Stimulated activated effector memory CD8-positive, alpha-beta T cell treated with anti-CD3 and anti-CD28 coated beads, Interleukin-12 subunit alpha, Interleukin-12 subunit beta, amount 100 ng/mL, for 72 hours (primary cell): ENCODE data around the gene CCDC137.

Source experiments
- ATAC-seq: fragments of 150-1000 bp; cut with Tn5 transposase; 2 replicates; pipeline ENCODE4 v1.10.0; 2021
- DNase-seq, 2 donors: peaks; one replicate each; pipeline ENCODE4 v3.0.0; 2021 to 2022; ENCODE audit warnings: low spot score in 2 of 2
- H3K27ac Mint-ChIP-seq: one replicate; pipeline ENCODE4 v1.8.0; 2022; ENCODE audit warnings: mild to moderate bottlenecking, mixed read lengths
- H3K36me3 Mint-ChIP-seq: one replicate; pipeline ENCODE4 v1.8.0; 2022; ENCODE audit warnings: mild to moderate bottlenecking, mixed read lengths
- H3K4me1 Mint-ChIP-seq: one replicate; pipeline ENCODE4 v1.8.0; 2022; ENCODE audit warnings: mixed read lengths
- H3K4me3 Mint-ChIP-seq: one replicate; pipeline ENCODE4 v1.8.0; 2022; ENCODE audit warnings: mild to moderate bottlenecking, mixed read lengths
- H3K9me3 Mint-ChIP-seq: one replicate; pipeline ENCODE4 v1.8.0; 2022; ENCODE audit warnings: mixed read lengths

The CCDC137 gene

DNA sequence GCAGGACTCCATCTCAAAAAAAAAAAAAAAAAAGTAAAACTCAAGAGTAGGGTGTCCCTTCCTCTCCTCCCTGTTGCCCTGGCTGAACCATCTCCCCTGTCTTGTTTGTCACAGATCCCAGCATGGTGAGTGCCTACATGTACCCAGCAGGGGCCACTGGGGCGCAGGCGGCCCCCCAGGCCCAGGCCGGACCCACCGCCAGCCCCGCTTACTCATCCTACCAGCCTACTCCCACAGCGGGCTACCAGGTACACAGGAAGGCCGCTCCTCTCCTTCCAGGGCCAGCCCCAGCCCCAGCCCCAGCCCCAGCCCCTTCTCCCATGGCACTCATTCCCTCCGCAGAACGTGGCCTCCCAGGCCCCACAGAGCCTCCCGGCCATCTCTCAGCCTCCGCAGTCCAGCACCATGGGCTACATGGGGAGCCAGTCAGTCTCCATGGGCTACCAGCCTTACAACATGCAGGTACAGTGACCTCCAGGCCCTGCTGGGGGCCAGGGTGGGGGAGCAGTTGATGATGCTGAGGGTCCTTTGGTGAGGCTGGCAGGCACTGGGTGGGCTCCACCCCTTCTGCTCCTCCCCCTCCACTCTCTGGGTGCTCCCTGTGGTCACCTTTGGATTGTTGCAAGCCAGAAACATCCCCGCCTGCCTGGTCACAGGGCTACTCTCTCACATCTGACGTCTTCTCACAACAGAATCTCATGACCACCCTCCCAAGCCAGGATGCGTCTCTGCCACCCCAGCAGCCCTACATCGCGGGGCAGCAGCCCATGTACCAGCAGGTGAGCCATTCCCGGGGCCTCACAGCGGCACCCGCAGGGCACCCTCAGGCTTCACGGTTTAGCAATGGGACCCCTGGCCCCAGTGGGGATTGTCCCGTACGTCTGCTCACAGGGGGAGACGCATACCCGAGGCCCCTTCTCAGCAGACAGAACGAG is 34.1 kb downstream of the CCDC137 start:
- Mint-ChIP-seq H3K4me3 (peak overlapping the region; percentile 94), H3K4me1 (peaks cover 43% of the 10 kb centered on the region), H3K27ac (peak overlapping the region; percentile 73), H3K9me3 (no peaks in the 10 kb centered on the region), H3K36me3 (peaks cover 99% of the 10 kb centered on the region)
- DNase-seq (no peak), ATAC-seq (no peak)

DNA sequence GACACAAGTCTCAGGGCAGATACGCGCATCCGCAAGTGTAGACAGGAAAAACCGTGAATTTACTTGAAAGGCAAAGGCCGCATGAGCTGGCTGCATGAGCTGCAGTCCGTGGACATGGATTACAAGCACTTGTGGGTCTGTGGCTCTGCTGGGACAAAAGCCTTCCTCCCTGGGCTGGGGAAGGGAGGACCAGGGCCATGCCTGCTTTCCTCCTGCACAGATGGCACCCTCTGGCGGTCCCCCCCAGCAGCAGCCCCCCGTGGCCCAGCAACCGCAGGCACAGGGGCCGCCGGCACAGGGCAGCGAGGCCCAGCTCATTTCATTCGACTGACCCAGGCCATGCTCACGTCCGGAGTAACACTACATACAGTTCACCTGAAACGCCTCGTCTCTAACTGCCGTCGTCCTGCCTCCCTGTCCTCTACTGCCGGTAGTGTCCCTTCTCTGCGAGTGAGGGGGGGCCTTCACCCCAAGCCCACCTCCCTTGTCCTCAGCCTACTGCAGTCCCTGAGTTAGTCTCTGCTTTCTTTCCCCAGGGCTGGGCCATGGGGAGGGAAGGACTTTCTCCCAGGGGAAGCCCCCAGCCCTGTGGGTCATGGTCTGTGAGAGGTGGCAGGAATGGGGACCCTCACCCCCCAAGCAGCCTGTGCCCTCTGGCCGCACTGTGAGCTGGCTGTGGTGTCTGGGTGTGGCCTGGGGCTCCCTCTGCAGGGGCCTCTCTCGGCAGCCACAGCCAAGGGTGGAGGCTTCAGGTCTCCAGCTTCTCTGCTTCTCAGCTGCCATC is 34.9 kb downstream of the CCDC137 start:
- Mint-ChIP-seq H3K4me3 (peak overlapping the region; percentile 94), H3K9me3 (no peaks in the 10 kb centered on the region), H3K36me3 (peaks cover 99% of the 10 kb centered on the region), H3K4me1 (peaks cover 51% of the 10 kb centered on the region), H3K27ac (peak overlapping the region; percentile 99)
- DNase-seq = no peak
- peak; percentile 24 for ATAC-seq

GRCh38 chr17:81702934-81703746 is 36.6 kb downstream of the CCDC137 start, which contains the start of gene MRPL12:
MRPL12 (plus strand) TSS chr17:81703367; CDS start chr17:81703502, 135 bp downstream.
- H3K36me3 Mint-ChIP-seq = peaks cover 97% of the 10 kb centered on the region
- H3K4me1 Mint-ChIP-seq = peaks cover 48% of the 10 kb centered on the region
- H3K4me3 Mint-ChIP-seq = peak within 1 kb of the TSS; percentile 94
- ATAC-seq (peak; percentile 91), DNase-seq (peak; percentile 84 to 95)
- no peaks in the 10 kb centered on the region for H3K9me3 Mint-ChIP-seq
- H3K27ac Mint-ChIP-seq = peak within 1 kb of the TSS; percentile 99

DNA sequence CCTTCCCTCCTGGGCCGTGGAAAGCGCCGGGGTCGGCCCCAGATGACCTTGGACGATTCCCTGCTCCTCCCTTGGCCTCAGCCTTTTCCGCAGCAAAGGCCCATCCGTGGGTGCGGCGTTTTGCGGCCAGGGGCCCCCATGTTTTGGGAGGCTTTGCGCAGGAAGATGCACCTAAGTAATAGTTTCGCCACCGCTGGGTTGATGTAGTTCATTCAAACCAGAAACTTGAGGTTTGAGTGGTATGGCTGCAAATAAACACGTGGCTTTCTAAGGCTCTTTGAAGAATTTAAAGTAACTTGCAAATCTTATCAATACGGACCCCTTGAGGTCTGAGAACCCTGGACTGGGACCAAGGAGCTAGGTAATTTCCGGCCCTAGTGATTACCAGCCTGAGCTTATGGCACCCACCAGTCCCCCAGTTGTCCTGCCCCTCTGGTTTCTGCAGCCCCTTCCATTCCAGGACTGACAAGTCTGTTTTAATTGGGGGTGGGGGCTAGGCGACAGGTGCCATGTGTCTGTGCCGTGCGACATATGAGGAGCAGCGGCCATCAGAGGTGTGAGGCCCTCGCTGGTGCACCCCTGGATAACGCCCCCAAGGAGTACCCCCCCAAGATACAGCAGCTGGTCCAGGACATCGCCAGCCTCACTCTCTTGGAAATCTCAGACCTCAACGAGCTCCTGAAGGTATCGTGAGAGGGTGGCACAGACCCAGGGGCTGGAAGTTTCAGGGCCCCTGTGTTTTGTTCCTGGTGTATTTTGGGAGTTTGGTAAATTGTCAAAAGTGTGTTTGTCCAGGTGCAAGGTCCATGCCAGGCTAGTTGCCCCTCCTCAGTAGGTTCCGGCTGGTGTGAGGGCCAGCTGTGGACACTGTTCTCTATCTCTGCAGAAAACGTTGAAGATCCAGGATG is 37.5 kb downstream of the CCDC137 start:
- Mint-ChIP-seq H3K36me3 (peaks cover 89% of the 10 kb centered on the region), H3K4me1 (peaks cover 48% of the 10 kb centered on the region), H3K4me3 (peak overlapping the region; percentile 94), H3K27ac (peak overlapping the region; percentile 99), H3K9me3 (no peaks in the 10 kb centered on the region)
- DNase-seq (no peak), ATAC-seq (no peak)

DNA sequence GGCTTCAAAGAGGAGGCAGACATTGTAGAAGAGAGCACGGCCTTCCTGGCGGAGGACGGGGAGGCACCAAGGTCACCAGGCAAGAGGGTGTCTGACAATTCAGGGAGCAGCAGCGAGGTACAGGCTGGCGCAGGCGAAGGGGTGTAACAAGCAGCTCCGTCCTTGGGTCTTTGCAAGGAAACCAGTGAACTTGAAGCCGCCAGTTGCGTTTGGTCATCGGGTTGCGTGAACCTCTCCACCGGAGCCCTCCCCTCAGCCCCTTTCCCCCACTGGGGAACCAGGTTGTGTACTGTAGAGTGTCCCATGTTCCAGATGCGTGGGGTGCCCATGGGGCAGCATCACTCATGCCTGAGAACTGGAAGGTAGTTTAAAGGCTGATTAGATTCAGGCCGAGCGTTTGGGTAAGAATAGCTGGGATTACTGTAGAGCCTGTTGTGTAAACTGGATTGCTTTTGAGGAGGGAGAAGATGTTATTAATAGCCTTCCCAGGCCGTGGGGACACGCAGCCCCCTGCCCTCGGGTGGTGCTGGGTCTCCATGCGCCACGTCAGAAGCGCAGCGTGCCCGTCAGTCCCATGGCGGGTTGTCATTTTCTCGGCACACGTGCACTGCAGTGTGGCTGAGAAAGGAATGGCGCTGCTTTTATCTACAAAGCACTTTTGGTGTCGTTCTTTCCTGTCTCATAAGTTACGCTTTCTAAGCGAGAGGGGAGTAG is 39.1 kb downstream of the CCDC137 start:
- Mint-ChIP-seq H3K36me3 (peaks cover 78% of the 10 kb centered on the region), H3K4me3 (no peak overlapping the region), H3K4me1 (peaks cover 53% of the 10 kb centered on the region), H3K27ac (peak overlapping the region; percentile 23), H3K9me3 (no peaks in the 10 kb centered on the region)
- DNase-seq = no peak
- no peak for ATAC-seq

DNA sequence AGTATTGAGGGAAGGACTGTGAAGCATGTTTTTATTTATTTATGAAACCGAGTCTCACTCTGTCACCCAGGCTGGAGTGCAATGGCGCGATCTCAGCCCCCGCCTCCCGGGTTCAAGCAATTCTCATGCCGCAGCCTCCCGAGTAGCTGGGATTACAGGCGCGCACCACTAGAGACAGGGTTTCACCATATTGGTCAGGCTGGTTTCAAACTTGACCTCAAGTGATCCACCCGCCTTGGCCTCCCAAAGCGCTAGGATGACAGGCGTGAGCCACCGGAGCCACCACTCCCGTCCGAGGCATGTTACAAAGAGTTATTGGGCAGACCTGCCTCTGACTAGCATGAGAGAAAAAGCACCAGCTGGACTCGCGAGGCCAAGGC is 39.7 kb downstream of the CCDC137 start:
- no peak for DNase-seq
- Mint-ChIP-seq H3K4me1 (peaks cover 52% of the 10 kb centered on the region), H3K36me3 (peaks cover 78% of the 10 kb centered on the region), H3K4me3 (no peak overlapping the region), H3K9me3 (no peaks in the 10 kb centered on the region), H3K27ac (no peak overlapping the region)
- ATAC-seq = no peak

DNA sequence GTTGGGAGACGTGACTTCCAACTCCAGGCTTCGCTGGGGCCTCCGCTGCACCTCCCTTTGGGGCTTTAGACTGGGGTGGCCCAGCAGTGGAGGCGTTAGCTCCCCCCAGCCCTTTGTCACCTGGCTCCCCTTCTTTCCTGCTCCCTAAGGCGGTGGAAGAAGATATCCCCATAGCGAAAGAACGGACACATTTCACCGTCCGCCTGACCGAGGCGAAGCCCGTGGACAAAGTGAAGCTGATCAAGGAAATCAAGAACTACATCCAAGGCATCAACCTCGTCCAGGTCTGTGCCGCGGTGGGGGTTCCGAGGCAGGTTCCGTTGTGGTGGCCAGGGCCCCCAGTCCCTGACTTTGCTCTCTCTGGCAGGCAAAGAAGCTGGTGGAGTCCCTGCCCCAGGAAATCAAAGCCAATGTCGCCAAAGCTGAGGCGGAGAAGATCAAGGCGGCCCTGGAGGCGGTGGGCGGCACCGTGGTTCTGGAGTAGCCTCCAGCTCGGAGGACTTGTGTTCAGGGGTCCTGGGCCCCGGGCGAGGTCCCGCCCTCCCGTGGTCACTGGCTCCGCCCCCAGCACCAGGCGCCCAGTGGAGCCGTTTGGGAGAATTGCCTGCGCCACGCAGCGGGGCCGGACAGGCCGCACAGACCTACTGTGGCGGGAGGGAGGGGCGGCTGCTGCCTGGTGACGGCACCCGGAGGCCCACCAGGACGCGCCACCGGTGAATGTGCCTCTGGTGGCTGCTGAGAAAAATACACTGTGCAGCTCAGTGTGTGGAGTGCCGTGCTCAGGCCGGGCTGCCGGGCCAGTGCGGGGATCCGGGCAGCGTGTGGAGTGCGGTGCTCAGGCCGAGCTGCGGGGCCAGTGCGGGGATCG is 40.5 kb downstream of the CCDC137 start:
- H3K36me3 Mint-ChIP-seq = peaks cover 74% of the 10 kb centered on the region
- no peaks in the 10 kb centered on the region for H3K9me3 Mint-ChIP-seq
- no peak overlapping the region for H3K4me3 Mint-ChIP-seq
- no peak for DNase-seq
- peaks cover 44% of the 10 kb centered on the region for H3K4me1 Mint-ChIP-seq
- H3K27ac Mint-ChIP-seq = no peak overlapping the region
- ATAC-seq = no peak

DNA sequence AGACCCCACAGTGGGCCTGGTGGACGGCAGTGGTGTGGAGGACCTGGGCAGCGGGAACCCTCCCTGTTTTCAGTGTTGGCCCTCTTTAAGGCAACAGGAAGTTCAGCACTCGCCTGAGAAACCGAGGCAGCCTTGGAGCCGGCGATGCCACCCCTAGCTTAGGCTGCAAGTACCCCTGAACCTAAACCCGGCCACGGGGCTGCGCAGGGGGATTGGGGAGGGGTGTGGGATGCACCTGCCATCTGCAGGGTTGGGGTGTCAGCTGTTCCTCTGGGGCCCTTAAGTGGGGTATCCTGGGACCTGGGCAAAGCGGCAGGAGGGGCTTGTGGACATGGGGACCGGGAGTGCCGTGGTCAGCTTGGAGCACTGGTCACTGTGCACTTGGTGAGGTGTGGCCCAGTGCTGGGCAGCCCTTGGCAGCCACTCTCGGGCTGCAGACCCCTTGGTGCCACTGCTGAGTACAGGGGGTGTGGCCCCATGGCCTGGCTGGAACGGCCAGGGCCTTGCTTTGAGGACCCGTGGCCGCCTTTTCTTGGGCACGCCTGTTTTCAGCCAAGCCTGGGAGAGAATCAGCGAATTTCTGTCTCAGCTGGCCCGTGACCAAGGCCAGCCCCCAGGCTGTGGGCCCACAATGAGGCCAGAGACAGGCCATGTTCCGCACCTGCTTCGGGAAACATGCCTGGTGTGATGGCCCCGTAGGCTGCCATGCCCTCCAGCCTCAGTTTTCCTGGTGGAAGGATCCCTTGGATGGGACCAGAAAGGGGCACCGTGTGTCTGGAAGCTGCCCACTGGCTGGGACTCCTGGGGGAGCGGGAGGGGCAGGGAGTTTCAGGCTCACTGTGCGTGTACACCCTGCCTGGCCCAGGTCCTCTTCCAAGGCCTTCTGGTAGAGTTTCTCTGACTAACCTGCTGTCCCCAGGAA is 41.4 kb downstream of the CCDC137 start:
- Mint-ChIP-seq H3K27ac (no peak overlapping the region), H3K4me1 (peaks cover 42% of the 10 kb centered on the region), H3K9me3 (no peaks in the 10 kb centered on the region), H3K4me3 (no peak overlapping the region), H3K36me3 (peaks cover 70% of the 10 kb centered on the region)
- no peak for ATAC-seq
- DNase-seq = no peak

GRCh38 chr17:81708739-81709185 is 42.2 kb downstream of the CCDC137 start:
- H3K36me3 Mint-ChIP-seq = peaks cover 65% of the 10 kb centered on the region
- no peak overlapping the region for H3K27ac Mint-ChIP-seq
- no peak for ATAC-seq
- H3K9me3 Mint-ChIP-seq = no peaks in the 10 kb centered on the region
- peaks cover 43% of the 10 kb centered on the region for H3K4me1 Mint-ChIP-seq
- DNase-seq = no peak
- H3K4me3 Mint-ChIP-seq = no peak overlapping the region

GRCh38 chr17:81710514-81711308 is 44.2 kb downstream of the CCDC137 start:
- H3K36me3 Mint-ChIP-seq = peaks cover 46% of the 10 kb centered on the region
- ATAC-seq = no peak
- H3K9me3 Mint-ChIP-seq = no peaks in the 10 kb centered on the region
- DNase-seq = no peak
- H3K4me1 Mint-ChIP-seq = peaks cover 28% of the 10 kb centered on the region
- peak overlapping the region; percentile 79 for H3K27ac Mint-ChIP-seq
- H3K4me3 Mint-ChIP-seq = peak overlapping the region; percentile 74

- Mint-ChIP-seq H3K27ac (peak within 1 kb of the TSS; percentile 79), H3K4me3 (peak within 1 kb of the TSS; percentile 81), H3K36me3 (peaks cover 33% of the 10 kb centered on the region), H3K4me1 (peaks cover 17% of the 10 kb centered on the region), H3K9me3 (no peaks in the 10 kb centered on the region)
- ATAC-seq = peak; percentile 91
- DNase-seq = peak; percentile 80 to 91
These were observed 45.4 kb downstream of the CCDC137 start, which contains the start of gene SLC25A10 for GRCh38 chr17:81711814-81712467. SLC25A10 (plus strand) TSS chr17:81712284; CDS start chr17:81712427, 143 bp downstream.
